PC-3 (cell line): ENCODE results near the gene C1orf21.

ENCODE experiments used
- CTCF ChIP-seq: fragments of 300-600 bp; sonication (generic); conservative IDR thresholded peaks from 2 replicates; pipeline ENCODE4 v1.5.1; 2017; ENCODE audit warnings: antibody characterized with exemption, low read depth, mild to moderate bottlenecking, low read length
- EZH2 ChIP-seq: fragments of 300-600 bp; sonication (generic); IDR thresholded peaks from one replicate; pipeline ENCODE4 v1.6.1; 2017; ENCODE audit warnings: antibody characterized with exemption, mild to moderate bottlenecking, low read length; ENCODE audit not compliant: unreplicated experiment

- TF ChIP-seq CTCF (no peak), EZH2 (no peak)
Measured at GRCh38 chr1:184669391-184669790, 282.6 kb downstream of the C1orf21 start.
